Motor neuron (in vitro differentiated cells): ENCODE data around the gene CTNS. TPM values are rescaled to one million over a fixed set of nuclear protein-coding genes. Genes with fewer than 3 reads are reported as not detected.

ENCODE experiments used
- ATAC-seq, 8 experiments: fragments of 200-7000 bp; cut with Tn5 transposase; replicated peaks in 6 of 8; 2 replicates each; pipeline ENCODE4 v1.8.0; 2021; ENCODE audit warnings: mild to moderate bottlenecking in 8 of 8, moderate library complexity in 8 of 8
- H3K27ac ChIP-seq, 2 donors: fragments of 250-450 bp; sonication (Bioruptor Pico); 2 replicates each; pipeline ENCODE4 v1.9.0; 2021; ENCODE audit warnings: antibody characterized with exemption in 2 of 2, mild to moderate bottlenecking in 2 of 2, moderate library complexity in 1 of 2
- H3K4me1 ChIP-seq, 2 donors: fragments of 250-450 bp; sonication (Bioruptor Pico); replicated peaks in 1 of 2; 2 replicates each; pipeline ENCODE4 v1.6.1; 2021; ENCODE audit warnings: antibody characterized with exemption in 2 of 2, mild to moderate bottlenecking in 2 of 2, moderate library complexity in 1 of 2
- H3K4me3 ChIP-seq, 5 donors: fragments of 250-450 bp; sonication (Bioruptor Pico); 2 replicates each; pipeline ENCODE4 v1.9.0; 2021; ENCODE audit warnings: antibody characterized with exemption in 5 of 5, mild to moderate bottlenecking in 5 of 5, moderate library complexity in 4 of 5
- WGBS, 10 experiments: fragments of 450-650 bp; shearing (Covaris generic); methylation state at CpG; one replicate each; pipeline ENCODE4 v1.0.0; 2022; 5-methylcytosine and 5-hydroxymethylcytosine counted together
- in situ Hi-C, 9 experiments: fragments of 400-800 bp; cut with MboI; loops; one replicate each; pipeline ENCODE4 v1.15.0; 2021; ENCODE audit warnings: low sequenced_read_pairs in 9 of 9, low pct_unique_long_range_greater_than_20kb in 2 of 9; ENCODE audit not compliant: unreplicated experiment in 9 of 9
- total RNA-seq, 8 experiments: library from RNA; unstranded; fragments of 300-600 nt; gene quantifications; 2 replicates each; pipeline versions ENCODE4 v1.2.3 to v1.2.4, GENCODE V29; 2022

The CTNS gene
- total RNA-seq, 8 experiments from 2014 or later, result 3.0 to 16.6 (median 10.9) TPM

DNA sequence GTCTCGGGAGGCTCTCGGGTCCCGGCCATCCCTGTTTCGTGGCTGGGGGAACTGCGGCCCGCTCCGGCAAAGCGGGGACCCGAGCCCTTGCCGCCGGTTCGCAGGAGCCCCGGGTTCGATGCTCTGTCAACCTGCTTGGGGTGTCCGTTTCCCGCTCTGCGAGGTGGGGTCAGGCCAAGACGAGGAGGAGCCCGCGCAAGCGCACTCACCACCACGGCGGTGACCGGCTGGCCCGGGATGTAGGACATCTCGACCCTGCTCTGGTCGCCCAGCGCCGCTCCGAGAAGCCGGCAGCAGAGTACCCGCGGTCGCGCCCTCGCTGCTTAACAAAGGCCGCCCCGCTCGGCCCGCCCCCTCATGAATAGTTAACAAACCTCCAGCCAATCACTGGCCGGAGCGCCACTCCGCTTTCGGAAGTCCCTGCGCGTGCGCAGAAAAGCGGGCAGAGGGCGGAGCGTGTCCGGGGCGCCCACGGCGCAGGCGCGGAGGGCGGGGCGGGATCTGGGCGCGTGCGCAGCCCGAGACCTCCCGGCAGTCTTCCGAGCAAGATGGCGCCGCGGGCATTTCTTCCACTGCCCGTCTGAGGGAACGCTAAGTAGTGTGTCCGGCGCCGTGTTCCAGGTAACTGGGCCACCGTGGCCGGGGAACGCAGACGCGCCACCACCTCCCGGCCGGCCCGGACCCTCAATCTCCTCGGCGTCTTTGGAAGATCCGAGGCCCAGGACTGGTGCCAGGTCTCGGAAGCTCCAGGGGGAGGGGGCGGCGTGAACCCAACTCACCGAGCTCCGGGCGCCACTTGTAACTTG, 31.9 kb downstream of the CTNS start, which contains the start of the genes EMC6 and TAX1BP3:
Gene EMC6, plus strand, starts transcription at position 534 of the 806 bp plus-strand sequence. CDS start 335 bp downstream, outside the sequence.
Gene TAX1BP3, minus strand, starts transcription at position 300 of the 806 bp plus-strand sequence. Its CDS starts 52 bp downstream, at position 248.
- WGBS, 10 experiments, result 0 to 3% (median 0%) methylated on average over 1 to 16 of the region's 89 CpGs; no CpG with 5 or more reads in 4 of the 10 experiments
- H3K4me1 ChIP-seq, result peaks cover 11 to 13% of the 10 kb centered on the region in 2 donors
- peak; percentile 74 to 95 (median 92) for ATAC-seq
- peak within 1 kb of the TSS; percentile 73 to 96 (median 90) for H3K4me3 ChIP-seq
- in situ Hi-C loops, result loop anchor here in 1 of 9 experiments (25.0 kb wide), 1 partner anchor 106 kb away; the partner anchor contains the start of gene TRPV3
- H3K27ac ChIP-seq, result peak within 1 kb of the TSS; percentile 89 to 95

DNA sequence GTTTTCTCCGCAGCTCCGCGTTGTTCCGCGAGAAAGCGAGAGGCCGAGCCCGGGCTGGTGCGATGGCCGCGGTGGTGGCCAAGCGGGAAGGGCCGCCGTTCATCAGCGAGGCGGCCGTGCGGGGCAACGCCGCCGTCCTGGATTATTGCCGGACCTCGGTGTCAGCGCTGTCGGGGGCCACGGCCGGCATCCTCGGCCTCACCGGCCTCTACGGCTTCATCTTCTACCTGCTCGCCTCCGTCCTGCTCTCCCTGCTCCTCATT, 32.5 kb downstream of the CTNS start:
- peak overlapping the region; percentile 73 to 96 (median 90) for H3K4me3 ChIP-seq
- WGBS, 10 experiments, result 0 to 1% (median 0%) methylated on average over 1 to 14 of the region's 32 CpGs; no CpG with 5 or more reads in 6 of the 10 experiments
- in situ Hi-C loops, result loop anchor here in 1 of 9 experiments (25.0 kb wide), 1 partner anchor 107 kb away; the partner anchor contains the start of gene TRPV3
- H3K4me1 ChIP-seq, result peaks cover 11 to 13% of the 10 kb centered on the region in 2 donors
- H3K27ac ChIP-seq, result peak overlapping the region; percentile 79 to 88
- ATAC-seq, result no peak

DNA sequence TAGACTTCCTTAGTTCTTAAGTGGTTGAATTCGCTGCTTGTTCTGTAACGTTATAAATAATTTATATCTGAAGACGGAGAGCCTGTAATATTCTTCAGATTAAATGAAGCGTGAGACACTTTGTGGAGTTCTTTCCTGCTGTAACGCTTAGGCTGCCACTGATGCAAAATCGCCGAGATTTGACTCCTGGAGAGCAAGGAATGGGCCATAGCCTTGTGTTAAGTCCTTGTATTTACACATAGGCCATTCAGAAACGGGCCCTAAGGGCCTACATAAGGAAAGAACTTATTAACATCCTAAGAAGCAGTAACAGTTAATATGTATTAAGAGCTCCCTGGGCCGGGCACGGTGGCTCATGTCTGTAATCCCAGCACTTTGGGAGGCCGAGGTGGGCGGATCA, 33.0 kb downstream of the CTNS start:
- H3K27ac ChIP-seq, result peak overlapping the region in 1 of 2 donors; percentile 88
- in situ Hi-C loops, result loop anchor here in 1 of 9 experiments (25.0 kb wide), 1 partner anchor 107 kb away; the partner anchor contains the start of gene TRPV3
- H3K4me1 ChIP-seq, result peaks cover 11 to 13% of the 10 kb centered on the region in 2 donors
- ATAC-seq, result no peak
- WGBS, 10 experiments, result 0 to 55% (median 28%) methylated on average over 1 to 12 of the region's 12 CpGs; no CpG with 5 or more reads in 3 of the 10 experiments
- peak overlapping the region; percentile 73 to 96 (median 90) for H3K4me3 ChIP-seq

DNA sequence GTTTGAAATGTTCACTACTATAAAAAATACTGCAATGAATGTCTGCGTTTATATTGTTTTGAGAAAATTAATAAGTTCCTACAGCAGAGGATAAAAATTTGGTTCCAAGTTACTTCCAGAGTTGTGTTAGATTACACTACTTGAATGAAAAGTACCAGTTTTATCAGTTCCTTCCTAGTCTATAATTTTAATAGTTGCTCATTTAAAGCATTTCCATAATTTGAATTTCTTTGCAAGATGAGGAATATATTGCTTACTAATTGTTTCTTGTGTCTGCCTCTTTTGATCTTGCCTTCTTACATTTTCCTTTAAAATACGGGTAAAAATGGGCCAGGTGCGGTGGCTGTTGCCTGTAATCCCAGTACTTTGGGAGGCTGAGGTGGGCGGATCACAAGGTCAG, 36.0 kb downstream of the CTNS start:
- in situ Hi-C loops, result loop anchor here in 1 of 9 experiments (25.0 kb wide), 1 partner anchor 110 kb away; the partner anchor contains the start of gene TRPV3
- 80 to 100% (median 100%) methylated on average over 1 to 4 of the region's 4 CpGs for WGBS, 10 experiments
- Histone ChIP-seq H3K27ac (no peak overlapping the region), H3K4me1 (peaks cover 5% of the 10 kb centered on the region in 2 donors), H3K4me3 (no peak overlapping the region)
- no peak for ATAC-seq

DNA sequence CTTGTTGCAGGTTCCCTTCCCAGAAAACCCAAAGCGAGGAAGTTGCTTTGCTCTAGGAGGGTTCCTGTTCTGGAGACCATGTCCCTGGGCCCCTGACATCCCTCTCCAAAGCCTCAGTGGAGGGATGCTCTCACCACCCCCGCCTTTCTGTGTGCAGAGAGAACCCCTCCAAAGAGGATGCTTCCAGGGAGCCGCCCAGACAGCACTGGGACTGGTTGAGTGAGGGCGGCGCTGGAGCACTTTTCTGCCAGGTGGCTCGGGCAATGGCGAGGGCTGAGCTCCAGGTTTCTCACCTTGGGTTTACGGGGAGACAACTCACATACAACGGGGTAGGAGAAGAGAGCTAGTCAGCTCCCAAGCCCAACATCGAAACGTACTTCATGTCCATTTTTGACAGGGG, 39.3 kb downstream of the CTNS start:
- ATAC-seq, result no peak
- H3K4me1 ChIP-seq, result no peaks in the 10 kb centered on the region
- in situ Hi-C loops, result no loop called here
- no peak overlapping the region for H3K4me3 ChIP-seq
- no peak overlapping the region for H3K27ac ChIP-seq
- WGBS, 10 experiments, result 72 to 100% (median 90%) methylated on average over 1 to 8 of the region's 11 CpGs; no CpG with 5 or more reads in 3 of the 10 experiments

DNA sequence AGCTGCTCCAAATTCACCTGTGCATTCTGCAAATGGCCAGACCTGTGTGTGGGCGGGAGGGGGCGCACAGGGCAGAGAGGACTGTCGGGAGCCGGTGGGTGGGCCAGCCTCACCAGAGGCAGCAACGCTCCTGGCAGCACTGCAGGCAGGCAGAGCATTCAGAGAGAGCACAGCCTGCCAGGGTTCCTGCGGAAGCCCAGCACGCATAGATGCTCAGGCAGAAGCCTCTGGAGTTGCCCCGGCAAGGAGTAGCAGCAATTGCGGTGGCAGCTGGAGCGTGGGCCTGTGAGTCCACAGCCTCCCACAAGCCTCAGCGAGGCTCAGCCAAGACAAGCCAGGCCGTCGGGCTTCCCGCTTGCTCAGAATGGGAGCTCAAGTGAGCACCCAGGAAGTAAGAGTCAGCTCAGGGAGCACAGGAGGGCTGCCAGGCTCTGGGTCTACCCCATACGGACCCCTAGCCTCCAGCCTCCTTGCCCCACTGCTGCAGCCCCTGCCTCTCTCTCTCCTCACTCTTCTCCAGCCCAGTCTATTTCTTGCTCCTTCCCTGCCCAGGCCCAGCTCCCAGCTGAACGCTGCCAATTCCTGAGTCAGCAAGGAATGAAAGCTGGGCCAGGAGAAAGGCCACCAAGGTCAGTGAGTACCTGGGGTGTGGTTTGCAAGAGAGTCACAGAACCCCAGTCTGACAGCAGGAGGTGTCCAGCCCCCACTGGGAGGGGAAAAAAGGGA, 41.7 kb downstream of the CTNS start:
- ATAC-seq, result peak in 5 of 8 experiments; percentile 12 to 43 (median 25)
- no peak overlapping the region for H3K27ac ChIP-seq

DNA sequence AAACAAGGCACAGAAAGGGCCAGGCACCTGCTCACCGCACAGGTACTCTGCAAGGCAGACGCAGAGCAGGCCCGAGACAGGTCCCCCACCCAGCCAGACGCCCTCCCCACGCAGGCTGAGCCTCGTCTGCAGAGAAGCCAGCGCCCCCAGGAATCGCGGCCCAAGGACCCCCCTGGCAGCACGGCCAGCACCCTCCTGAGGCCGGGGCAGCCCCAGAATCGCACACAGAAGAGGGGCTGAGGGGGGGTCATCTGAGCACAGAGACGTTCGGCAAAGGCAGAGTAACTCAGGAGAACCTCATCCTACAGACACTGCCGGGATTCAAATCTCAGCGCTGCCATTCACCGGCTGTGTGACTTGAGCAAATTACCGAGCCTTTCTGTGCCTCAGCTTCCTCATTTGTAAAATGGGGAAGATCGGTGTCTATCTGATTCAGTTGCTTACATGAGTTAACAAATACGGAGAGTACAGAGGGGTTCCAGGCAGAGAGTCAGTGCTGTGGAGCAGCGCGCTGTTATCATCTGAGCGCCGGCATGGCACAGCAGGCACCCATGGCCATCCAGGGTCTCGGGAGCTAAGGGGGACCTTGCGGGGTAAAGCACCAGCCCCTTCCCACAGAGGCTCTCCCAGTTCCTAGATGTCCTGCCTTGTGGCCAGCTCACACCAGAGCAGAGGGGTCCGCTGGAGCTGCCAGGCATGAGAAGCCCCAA, 42.4 kb downstream of the CTNS start:
- in situ Hi-C loops, result no loop called here
- peak in 2 of 8 experiments; percentile 7 to 9 for ATAC-seq
- Histone ChIP-seq H3K4me3 (no peak overlapping the region), H3K27ac (no peak overlapping the region), H3K4me1 (no peaks in the 10 kb centered on the region)
- WGBS, 10 experiments, result 89% methylated on average over 5 of the region's 27 CpGs; no CpG with 5 or more reads in 9 of the 10 experiments

More for the DNA sequence above, 41.7 kb downstream of the CTNS start:
- H3K4me3 ChIP-seq, result no peak overlapping the region
- WGBS, 10 experiments, result 0 to 67% (median 64%) methylated on average over 2 to 7 of the region's 16 CpGs; no CpG with 5 or more reads in 7 of the 10 experiments
- in situ Hi-C loops, result no loop called here
- no peaks in the 10 kb centered on the region for H3K4me1 ChIP-seq

DNA sequence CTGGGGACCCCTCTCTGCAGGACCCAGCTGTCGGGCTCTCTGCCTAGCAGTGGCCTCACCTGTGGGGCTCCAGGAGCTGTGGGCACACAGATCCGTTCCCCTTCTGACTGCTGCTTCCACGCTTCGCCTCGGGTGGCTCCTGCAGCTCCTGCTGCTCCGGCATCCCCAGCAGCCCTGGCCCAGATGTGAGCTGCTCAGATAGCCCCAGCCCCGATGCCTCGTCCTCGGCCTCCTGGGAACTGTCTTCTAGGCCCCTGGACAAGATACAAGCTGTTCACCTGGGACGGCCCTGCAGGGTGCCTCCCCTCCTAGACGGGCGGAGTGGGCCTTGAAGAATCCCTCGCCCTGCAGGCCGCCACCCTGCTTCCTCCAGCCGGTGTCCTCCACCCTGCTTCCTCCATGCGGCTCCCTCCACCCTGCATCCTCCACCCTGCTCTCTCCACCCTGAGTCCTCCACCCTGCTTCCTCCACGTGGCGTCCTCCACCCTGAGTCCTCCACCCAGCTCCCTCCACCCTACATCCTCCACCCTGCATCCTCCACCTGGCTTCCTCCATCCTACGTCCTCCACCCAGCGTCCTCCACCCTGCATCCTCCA, 43.1 kb downstream of the CTNS start:
- Histone ChIP-seq H3K27ac (no peak overlapping the region), H3K4me1 (no peaks in the 10 kb centered on the region), H3K4me3 (no peak overlapping the region)
- WGBS, 10 experiments, result 31 to 74% (median 63%) methylated on average over 1 to 9 of the region's 20 CpGs; no CpG with 5 or more reads in 5 of the 10 experiments
- in situ Hi-C loops, result no loop called here
- ATAC-seq, result peak in 4 of 8 experiments; percentile 9 to 67 (median 32)

DNA sequence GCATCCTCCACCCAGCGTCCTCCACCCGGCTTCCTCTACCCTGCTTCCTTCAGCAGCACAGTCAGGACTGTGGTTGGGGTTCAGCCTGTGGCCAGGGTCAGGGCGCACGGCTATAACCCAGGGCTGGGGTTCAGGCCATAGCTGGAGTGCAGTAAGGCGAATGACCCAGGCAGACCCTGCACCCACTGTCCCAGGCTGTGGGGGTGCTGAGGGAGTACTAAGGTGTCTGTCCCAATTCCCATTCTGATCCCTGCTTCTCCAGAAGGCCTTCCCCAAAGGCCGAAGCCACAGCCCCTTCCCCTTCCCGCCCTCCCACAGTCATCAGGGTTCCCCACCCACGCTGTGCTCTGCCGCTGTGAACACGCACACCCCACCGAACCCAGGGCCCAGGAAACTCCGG, 44.5 kb downstream of the CTNS start:
- no peak overlapping the region for H3K27ac ChIP-seq
- in situ Hi-C loops, result no loop called here
- ATAC-seq, result no peak

DNA sequence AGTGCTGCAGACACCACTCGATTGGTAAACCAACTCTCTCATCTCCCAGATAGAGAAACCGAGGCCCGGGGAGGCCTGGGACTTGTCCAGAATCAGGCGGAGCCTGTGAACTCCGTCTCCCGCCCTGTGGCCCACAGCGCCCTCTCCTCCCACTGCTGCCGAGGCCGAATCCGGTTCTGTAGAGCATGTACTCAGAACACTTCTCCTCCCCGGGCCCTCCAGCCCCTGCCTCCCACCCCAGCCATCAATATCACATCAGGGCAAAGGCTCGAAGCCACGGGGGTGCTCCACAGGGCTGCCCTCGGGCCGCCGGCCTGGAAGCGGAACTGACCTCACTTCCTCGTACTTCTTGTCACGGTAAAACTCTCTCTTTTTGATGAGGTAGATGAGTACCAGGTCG, 45.0 kb downstream of the CTNS start:
- in situ Hi-C loops, result no loop called here
- H3K27ac ChIP-seq, result no peak overlapping the region
- WGBS, 10 experiments, result 0 to 100% (median 84%) methylated on average over 2 to 7 of the region's 20 CpGs; no CpG with 5 or more reads in 7 of the 10 experiments
- no peak for ATAC-seq
- no peak overlapping the region for H3K4me3 ChIP-seq
- no peaks in the 10 kb centered on the region for H3K4me1 ChIP-seq

More for the DNA sequence above, 44.5 kb downstream of the CTNS start:
- no peaks in the 10 kb centered on the region for H3K4me1 ChIP-seq
- WGBS, 10 experiments, result 80 to 100% methylated on average over 1 of the region's 12 CpGs; no CpG with 5 or more reads in 8 of the 10 experiments
- no peak overlapping the region for H3K4me3 ChIP-seq

DNA sequence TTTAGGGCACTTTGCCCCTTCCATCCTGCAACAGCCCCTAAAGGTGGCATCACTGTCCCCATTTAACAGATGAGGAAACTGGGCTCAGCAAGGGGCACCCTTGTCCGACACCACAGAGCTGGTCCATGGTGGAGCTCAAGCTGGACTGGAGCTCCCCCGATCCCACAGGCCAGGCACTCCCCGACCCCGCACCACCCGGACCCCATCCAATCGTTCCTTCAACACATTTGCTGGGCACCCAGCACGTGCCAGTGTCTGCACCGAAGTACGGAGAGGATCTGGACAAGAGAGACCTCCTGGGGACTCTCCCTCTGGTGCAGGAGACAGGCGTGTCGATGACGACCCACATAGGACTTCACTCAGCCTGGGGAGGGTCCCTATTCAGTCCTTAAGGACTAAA, 45.5 kb downstream of the CTNS start:
- H3K4me1 ChIP-seq, result no peaks in the 10 kb centered on the region
- in situ Hi-C loops, result no loop called here
- WGBS, 10 experiments, result 56 to 92% (median 60%) methylated on average over 2 to 10 of the region's 12 CpGs; no CpG with 5 or more reads in 7 of the 10 experiments
- no peak overlapping the region for H3K27ac ChIP-seq
- ATAC-seq, result no peak
- no peak overlapping the region for H3K4me3 ChIP-seq

DNA sequence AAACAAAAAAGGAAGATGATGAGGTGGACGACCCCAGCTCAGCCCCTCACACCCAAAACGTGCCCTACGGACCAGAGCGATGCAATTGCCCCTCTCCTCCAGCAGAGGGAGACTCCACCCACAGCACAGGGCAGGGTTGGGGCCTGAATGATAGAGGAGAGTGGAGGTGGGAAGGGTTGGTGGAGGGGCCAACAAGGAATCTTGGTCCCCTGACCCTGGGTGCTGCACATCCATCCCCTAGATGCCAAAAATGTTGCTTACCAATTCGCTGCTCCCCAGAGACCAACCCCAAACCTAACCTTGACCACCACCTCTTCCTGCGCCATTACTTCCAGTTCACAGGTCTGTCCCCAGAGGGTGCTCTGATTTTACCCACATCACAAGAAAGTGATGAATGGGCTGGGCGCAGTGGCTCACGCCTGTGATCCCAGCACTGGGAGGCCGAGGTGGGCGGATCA, 46.5 kb downstream of the CTNS start:
- H3K27ac ChIP-seq, result no peak overlapping the region
- 0 to 67% (median 17%) methylated on average over 1 to 5 of the region's 10 CpGs; no CpG with 5 or more reads in 3 of the 10 experiments for WGBS, 10 experiments
- H3K4me1 ChIP-seq, result peaks cover 0 to 2% of the 10 kb centered on the region in 2 donors
- peak in 4 of 8 experiments; percentile 23 to 91 (median 48) for ATAC-seq
- H3K4me3 ChIP-seq, result no peak overlapping the region
- in situ Hi-C loops, result no loop called here
